Ovary (tissue), 3 donors: ENCODE data around the gene B4GALNT4.

ENCODE experiments used
- POLR2A ChIP-seq: fragments of 450-650 bp; IDR thresholded peaks from one replicate; pipeline ENCODE4 v1.6.1; 2017; ENCODE audit warnings: antibody characterized with exemption, mild to moderate bottlenecking, moderate library complexity
- TF ChIP-seq, protein P1 (sequence below), 3 donors: fragments of 450-650 bp in 2 of 3; fragments of 200-600 bp in 1 of 3; IDR thresholded peaks; one replicate each; pipeline versions ENCODE4 v1.5.1 to v1.8.0; 2016 to 2022; ENCODE audit warnings: antibody characterized with exemption in 3 of 3, mild to moderate bottlenecking in 1 of 3
- donor health status: DM: no; HTN: no; CAD: no.

DNA sequence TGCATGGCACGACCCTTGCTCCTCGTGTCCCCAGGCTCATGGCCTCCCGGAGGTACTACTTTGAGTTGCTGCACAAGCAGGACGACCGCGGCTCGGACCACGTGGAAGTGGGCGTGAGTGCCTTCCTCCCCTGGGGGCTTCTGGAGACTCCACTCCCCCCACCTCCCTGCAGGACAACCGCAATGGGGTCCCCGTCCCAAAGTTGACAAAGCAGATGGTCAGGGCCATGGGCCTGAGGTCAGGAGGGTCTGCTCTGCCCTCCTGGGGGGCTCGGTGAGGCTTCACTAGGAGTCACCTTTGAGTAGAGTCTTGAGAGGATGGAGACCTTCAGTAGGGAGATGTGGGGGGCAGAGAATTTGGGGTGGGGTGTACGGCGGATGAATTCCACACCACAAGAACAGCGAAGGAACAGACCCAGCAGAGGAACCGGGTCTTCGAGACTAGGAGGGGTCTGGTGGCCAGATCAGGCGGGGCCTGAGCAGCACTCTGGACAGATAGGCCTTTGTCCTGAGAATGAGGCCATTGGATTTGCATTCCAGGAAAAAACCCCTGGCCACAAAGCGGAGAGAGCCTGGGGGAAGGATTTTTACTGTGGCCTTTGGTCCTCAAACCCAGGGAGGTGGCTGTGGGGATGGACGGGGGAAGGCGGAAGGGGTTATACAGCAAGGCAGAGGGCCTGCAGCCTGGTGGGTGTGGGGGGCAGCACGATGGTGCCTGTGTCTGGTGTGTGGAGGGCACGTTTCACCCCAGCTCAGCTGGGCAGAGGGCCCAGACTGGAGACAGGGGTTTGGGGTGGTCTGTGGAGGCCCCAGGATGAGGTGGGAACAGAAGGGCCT is 4.6 kb downstream of the B4GALNT4 start:
- TF ChIP-seq, protein P1, sequence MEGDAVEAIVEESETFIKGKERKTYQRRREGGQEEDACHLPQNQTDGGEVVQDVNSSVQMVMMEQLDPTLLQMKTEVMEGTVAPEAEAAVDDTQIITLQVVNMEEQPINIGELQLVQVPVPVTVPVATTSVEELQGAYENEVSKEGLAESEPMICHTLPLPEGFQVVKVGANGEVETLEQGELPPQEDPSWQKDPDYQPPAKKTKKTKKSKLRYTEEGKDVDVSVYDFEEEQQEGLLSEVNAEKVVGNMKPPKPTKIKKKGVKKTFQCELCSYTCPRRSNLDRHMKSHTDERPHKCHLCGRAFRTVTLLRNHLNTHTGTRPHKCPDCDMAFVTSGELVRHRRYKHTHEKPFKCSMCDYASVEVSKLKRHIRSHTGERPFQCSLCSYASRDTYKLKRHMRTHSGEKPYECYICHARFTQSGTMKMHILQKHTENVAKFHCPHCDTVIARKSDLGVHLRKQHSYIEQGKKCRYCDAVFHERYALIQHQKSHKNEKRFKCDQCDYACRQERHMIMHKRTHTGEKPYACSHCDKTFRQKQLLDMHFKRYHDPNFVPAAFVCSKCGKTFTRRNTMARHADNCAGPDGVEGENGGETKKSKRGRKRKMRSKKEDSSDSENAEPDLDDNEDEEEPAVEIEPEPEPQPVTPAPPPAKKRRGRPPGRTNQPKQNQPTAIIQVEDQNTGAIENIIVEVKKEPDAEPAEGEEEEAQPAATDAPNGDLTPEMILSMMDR (IDR thresholded peaks at IDR 0.05): no peak
- no peak for TF ChIP-seq POLR2A
